Non-pigmented ciliary epithelial cell (primary cell): ENCODE measurements around the gene NLRC3.
"Not testable (repeated sequence)": the region's sequence is repeated elsewhere in the genome, so short reads cannot be mapped to it uniquely, and the experiment has no call there.

Experiments used
- DNase-seq: peaks from one replicate; pipeline ENCODE4 v3.0.0-alpha.2; 2010; ENCODE audit warnings: low read depth

NLRC3 gene, protein sequence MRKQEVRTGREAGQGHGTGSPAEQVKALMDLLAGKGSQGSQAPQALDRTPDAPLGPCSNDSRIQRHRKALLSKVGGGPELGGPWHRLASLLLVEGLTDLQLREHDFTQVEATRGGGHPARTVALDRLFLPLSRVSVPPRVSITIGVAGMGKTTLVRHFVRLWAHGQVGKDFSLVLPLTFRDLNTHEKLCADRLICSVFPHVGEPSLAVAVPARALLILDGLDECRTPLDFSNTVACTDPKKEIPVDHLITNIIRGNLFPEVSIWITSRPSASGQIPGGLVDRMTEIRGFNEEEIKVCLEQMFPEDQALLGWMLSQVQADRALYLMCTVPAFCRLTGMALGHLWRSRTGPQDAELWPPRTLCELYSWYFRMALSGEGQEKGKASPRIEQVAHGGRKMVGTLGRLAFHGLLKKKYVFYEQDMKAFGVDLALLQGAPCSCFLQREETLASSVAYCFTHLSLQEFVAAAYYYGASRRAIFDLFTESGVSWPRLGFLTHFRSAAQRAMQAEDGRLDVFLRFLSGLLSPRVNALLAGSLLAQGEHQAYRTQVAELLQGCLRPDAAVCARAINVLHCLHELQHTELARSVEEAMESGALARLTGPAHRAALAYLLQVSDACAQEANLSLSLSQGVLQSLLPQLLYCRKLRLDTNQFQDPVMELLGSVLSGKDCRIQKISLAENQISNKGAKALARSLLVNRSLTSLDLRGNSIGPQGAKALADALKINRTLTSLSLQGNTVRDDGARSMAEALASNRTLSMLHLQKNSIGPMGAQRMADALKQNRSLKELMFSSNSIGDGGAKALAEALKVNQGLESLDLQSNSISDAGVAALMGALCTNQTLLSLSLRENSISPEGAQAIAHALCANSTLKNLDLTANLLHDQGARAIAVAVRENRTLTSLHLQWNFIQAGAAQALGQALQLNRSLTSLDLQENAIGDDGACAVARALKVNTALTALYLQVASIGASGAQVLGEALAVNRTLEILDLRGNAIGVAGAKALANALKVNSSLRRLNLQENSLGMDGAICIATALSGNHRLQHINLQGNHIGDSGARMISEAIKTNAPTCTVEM

DNA sequence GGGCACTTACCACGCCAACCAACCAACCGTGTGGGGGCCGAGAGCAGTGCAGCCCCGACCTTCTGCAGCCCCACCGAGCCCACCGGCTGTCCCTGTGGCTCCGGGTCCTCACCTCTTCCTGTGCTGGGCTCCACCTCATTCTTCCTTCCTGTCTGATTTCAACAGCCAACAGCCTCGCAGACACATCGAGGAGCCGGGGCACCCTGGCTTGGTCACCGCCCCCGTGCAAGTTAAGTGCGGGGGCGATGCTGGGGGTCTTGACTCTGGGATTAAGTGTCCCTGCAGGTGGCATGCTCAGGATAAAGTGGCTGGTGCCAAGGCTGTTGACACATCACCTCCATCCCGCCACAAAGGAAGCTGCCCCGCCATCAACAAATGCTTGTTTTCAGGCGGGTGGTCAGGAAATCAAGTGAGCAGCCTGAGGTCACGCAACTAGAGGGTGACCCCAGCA lies at the start of gene NLRC3:
TSS of gene NLRC3 (minus strand) at position 102 of the 451 bp plus-strand sequence. CDS start 12,367 bp downstream, outside the sequence.
- DNase-seq: no peak

DNA sequence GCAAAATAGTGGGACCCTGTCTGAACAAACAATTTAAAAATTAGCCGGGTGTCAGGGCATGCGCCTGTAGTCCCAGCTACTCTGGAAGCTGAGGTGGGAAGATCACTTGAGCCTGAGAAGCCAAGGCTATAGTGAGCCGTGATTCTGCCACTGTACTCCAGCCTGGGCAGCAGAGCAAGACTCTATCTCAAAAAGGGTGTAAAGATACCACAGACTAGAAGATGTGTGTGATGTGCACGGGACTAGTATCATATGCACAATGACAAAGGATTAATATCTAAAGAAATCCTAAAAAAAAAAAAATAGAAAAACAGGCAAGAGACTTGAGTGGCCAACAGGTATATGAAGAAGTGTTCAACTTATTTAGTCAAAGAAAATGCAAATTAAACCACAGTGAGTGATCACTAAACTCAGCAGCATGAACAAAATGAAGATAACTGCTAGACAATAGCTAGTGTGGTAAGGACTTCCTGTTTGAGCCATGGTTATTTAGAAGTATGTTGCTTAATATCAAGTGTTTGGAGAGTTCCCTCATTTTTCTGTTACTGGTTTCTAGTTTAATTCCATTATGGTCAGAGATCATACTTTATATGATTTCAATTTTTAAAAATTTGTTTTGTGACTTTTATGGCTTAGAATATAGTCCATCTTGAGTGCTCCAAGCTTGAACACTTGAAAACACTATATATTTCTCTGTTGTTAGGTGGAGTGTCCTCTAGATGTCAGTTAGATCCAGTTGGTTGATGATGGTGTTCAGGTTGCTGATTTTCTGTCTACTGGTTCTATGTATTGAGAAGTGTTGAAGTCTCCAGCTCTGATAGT lies 48.9 kb upstream of the NLRC3 start:
- DNase-seq: no peak

DNA sequence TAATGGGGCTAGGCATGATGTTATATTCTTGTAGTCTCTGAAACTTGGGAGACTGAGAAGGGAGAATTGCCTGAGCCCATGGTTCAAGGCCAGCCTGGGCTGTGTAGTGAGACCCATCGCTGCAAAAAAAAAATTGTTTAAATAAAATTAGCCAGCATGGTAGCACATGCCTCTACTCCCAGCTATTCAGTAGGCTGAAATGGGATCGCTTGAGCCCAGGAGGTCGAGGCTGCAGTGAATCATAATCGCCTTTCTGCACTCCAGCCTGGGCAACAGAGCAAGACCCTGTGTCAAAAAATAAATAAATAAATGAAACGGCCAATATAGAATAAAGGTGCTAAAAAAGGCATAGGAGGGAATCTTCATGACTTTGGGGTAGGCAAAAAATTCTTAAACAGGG lies 48.1 kb upstream of the NLRC3 start:
- DNase-seq: no peak

DNA sequence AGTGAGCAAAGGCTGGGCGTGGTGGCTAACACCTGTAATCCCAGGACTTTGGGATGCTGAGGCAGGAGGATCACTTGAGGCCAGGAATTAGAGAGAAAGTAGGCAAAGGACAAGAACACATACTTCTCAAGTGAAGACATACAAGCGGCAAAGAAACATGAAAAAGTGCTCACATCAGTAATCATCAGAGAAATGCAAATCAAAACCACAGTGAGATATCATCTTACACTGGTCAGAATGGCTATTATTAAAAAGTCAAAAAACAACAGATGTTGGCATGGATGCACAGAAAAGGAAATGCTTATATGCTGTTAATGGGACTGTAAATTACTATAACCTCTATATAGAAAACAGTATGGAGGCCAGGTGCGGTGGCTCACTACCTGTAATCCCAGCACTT lies 46.4 kb upstream of the NLRC3 start:
- DNase-seq: no peak

DNA sequence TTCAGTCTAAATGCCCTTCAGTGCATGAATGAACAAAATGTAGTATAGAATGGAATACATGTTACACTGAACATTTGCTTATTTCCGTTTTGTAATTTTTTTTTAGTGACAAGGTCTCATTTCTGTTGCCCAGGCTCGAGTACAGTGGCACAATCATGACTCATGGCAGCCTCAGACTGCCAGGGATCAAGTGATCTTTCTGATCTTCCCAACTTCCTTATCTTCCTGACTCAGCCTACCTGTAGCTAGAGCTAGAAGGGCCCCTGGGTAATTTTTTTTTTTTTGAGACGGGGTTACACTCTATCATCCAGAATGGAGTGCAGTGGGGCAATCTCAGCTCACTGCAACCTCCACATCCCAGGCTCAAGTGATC lies 41.6 kb upstream of the NLRC3 start:
- DNase-seq: no peak

DNA sequence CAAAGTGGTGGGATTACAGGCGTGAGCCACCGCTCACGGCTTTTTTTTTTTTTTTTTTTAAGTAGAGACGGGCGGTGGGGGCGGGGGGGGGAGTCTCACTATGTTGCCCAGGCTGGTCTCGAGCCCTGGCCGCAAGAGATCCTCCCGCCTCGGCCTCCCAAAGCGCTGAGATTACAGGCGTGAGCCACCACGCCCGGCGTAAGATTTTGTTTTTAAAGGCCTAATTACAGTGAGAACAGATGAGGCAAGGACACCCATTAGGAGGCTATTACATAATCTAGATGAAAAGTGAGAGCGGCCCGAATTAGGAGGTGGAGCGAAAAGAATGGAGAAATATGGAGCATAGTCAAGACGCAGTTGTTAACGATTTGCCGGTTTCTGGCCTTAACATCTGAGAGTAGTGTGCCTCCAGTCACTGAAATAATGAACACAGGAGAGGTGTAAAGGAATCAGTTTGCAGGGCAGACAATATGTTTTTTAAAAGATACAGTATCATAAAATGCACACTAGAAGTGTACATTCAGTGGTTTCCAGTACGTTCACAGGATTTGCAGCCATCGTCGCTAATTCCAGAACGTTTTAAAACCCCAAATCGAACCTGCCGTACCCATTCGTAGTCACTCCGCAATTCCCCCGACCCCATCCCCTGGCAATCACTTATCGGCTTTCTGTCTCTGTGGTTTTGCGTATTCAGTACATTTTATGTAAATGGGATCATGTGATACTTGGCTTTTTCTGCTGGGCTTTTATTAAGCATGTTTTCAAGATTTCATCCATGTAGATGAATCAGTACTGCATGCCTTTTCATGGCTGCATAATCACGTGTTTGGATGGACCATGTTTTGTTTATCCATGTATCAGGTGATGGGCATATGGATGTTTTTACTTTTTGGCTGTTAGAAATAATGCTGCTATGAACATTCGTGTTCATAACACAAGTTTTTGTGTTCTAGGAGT lies 35.6 kb upstream of the NLRC3 start:
- no peak for DNase-seq

DNA sequence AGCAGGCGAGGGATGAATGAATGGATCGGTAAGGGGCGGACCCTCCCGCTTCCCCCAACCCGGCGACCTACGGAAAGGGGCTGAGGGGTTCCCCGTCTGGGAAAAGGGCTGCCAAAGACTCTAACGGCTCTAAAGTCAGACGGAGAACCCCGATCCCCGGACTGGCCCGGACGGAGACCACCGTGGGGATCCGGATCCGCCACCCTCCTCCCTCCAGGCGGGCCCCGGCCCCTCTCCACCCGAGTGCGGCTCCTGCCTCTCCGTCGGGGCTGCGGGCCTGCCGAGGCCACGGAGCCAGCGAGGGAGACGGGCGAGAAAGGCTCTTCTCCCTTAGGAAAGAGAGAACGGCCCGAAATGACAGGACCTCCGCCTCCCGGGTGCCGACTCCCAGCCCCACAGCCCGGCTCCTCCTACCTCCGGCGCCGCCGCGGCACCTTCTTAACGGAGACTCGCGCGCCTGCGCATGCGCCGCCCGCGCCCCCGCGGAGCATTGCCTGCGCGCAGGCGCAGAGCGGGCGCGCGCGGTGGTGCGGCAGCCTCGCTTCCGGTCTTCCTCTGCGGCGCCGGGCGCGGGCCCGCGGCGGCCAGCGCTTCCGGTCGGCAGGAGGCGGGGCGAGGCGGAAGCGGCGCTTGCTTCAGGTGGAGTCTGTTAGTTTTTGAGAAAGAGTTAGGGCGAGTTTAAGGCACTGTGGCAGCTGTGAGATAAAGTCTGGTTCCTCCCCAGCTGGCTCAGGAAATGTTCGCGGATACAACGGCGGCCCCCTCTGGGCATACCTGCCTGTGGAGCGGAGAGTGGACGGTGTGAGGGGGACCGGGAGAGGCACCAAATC lies 34.2 kb upstream of the NLRC3 start, which contains the start of gene SLX4:
TSS of gene SLX4 (minus strand) at position 461 of the 830 bp plus-strand sequence. CDS start 2,642 bp downstream, outside the sequence.
- peak; percentile 32 for DNase-seq

DNA sequence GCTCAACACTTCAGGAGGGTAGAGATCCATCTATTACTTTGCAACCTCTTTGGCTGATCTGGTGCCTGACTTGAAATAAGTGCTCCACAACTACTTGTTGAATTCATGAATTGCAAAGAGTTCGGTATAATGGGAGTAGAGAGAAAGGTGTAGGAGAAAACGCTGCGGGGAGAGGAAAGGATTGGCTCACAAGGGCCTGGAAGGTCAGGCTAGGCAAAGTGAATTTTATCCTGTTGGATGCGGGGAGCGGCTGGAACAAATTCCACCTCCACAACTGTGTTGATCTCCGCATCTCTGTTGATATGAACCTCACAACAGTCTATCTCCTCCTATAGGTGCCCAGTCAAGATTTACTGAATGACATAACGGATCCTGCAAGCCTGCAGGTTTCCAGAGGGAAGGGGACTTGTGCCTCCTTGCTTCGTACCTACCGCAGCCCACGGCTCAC lies 33.5 kb upstream of the NLRC3 start:
- no peak for DNase-seq

DNA sequence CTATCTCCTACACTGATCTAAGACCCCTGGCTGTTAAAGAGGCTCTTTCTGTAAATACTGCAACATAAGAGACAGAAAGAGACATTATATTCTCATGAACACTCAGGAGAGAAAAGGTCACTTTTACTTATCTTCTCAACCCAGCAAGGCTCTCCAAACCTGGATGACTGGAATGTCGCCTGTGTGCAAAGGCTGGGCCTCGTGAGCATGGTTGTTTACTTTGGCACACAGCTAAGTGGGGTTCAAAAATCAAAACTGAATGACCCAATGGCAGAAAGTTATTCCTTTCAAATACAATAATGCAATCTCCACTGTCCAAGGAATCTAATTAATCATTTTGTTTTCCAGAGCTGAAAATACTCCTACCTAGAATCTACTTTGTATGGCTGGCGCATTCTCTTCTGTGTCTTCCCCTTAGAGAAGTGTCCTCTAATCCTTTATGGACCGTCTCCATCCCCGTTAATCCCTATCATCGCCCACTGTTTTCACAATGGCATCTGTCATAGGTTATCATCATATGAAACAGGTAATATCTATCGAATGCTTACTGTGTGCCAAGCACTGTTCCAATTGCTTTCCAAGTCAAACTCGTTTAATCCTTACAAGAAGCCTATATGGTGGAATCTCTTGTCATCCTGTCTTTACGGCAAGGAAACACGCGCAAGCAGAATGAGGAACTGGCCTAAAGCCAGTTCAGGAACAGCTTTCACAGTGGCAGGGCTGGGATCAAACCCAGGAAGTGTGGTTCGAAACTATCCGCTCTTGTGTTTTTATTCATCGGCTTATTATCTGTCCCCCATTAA lies 32.9 kb upstream of the NLRC3 start:
- DNase-seq: no peak

DNA sequence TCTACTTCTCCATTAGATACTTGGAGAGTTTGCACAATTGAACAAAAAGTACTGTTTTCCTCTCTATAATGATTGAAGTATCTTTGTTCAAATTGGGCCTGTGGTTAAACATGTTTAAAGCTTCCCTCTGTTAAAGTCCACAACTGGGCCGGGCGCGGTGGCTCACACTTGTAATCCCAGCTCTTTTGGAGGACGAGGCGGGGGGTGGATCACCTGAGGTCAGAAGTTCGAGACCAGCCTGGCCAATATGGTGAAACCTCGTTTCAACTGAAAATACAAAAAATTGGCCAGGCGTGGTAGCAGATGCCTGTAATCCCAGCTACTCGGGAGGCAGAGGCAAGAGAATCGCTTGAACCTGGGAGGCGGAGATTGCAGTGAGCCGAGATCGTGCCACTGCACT lies 31.8 kb upstream of the NLRC3 start:
- not testable (repeated sequence) for DNase-seq

DNA sequence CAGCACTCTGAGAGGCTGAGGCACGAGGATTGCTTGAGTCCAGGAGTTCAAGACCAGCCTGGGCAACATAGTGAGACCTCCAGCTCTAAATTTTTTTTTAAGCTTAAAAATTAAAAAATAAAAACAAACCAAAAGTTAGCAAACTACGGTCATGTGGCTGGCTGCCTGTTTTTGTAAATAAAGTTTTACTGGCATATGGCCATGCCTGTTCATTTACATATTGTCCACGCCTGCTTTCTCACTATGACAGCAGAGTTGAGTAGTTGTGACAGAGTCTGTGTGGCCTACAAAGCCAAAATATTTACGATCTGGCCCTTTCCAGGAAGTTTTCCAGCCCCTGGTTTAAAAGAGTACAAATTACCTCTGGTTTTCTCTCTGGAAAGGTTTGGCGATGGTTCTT lies 30.9 kb upstream of the NLRC3 start:
- no peak for DNase-seq

DNA sequence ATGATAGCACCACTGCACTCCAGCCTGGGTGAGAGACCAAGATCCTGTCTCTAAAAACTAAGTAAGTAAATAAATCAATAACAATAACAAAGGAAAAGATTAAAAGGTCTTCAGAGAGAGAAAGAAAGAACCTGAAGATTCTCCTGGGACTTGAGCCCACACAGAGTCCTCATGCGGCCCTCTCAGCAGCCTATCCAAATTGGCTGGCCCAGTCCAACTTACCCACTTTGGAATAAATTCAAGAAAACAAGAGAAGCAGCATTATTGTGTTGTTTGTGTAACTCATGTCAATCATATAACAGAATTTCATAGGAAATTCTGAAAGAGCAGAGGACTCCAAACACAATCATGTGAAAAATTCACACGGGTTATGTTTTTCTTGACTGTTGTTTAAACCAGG lies 30.4 kb upstream of the NLRC3 start:
- no peak for DNase-seq

DNA sequence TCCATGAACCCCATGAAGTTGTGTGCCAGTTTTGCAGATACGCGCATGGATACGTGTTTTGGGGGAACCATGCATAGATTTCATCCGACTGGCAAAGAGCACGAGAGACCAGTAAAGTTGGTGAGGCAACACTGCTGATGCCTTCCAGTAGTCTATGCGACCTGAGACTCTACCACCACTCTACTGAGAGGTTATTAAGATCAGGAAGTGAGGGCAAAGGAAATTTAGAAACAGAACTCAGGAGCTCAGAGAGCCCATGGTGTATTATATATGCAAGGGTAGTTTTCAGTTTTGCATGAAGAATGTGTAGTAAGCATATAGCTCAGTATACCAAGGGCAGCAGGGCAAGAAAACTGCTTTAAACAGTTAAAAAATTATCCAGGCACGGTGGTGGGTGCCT lies 30.0 kb upstream of the NLRC3 start:
- no peak for DNase-seq

DNA sequence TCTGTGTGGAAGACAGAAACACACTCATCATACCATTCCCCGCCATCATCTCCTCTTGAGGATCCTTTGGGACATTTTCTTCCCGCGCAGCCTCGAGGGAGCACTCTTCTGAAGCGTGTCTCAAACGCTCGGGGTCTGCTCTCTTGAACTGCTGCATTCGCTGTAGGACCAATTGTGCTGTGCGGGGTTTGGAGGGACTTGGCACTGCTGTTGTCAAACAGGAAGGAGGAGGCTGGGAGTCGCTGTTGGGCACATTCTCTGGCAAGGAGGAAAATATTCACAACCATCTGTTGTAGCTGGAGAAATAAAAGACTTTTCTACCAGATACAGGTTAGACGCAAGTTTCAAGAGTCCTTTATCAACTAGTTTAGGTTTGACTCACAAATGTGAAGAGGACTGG lies 29.2 kb upstream of the NLRC3 start:
- DNase-seq: no peak

DNA sequence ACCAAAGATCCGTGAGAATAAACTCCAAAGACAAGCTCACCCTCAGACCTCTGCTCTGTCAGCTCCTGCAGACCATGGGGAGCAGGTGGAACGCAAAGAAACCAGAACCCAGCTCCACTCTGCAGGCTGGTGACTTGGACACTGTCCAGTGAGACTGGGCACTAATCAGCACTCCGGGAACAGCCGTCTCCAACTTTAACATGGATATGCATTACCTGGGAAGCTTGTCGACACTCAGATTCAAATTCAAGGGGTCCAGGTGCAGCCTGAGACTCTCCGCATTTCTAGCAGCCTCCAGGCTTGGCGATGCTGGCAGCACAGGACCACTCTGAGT lies 25.1 kb upstream of the NLRC3 start:
- DNase-seq: no peak

DNA sequence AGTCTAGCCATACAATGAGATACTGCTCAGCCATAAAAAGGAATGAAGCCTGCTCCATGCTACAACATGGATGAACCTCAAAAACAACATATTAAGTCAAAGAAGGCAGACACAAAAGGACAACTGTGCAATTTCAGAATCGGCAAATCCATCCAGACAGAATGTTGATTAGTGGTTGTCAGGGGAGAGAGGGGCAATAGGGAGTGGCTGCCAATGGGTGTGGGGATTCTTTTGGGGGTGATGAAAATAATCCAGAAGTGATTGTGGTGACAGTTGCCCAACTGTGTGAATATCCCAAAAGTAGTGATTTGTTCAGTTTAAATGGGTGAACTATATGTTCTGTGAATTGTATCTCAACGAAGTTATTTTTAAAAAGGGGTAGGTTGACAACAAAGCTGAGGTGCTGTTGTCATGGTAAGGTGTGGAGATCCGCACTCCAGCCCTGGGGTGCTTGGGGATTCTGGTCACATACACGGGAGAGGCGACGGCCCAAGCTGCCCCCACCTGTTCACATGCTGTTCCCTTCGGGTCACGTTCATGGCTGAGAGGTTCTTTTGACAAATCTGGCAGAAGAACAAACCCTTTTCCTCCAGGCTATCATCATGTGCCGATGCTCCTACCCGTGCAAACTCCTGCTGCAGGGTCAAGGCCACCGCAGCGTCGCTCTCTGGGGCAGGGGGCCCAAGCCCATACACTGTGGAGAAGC lies 24.6 kb upstream of the NLRC3 start:
- DNase-seq: no peak

DNA sequence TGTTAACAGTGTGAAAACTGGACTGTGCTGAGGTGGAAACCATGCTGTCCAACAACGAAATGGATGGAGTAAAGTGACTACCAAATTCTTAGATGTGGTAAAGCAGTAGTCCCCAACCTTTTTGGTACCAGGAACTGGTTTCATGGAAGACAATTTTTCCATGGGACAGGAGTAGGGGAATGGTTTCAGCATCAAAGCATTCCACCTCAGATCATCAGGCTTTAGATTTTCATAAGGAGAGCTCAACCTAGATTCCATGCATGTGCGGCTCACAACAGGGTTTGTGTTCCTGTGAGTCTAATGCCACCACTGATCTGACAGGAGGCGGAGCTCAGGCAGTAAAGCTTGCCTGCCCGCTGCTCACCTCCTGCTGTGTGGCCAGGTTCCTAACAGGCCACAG lies 22.7 kb upstream of the NLRC3 start:
- DNase-seq: no peak

DNA sequence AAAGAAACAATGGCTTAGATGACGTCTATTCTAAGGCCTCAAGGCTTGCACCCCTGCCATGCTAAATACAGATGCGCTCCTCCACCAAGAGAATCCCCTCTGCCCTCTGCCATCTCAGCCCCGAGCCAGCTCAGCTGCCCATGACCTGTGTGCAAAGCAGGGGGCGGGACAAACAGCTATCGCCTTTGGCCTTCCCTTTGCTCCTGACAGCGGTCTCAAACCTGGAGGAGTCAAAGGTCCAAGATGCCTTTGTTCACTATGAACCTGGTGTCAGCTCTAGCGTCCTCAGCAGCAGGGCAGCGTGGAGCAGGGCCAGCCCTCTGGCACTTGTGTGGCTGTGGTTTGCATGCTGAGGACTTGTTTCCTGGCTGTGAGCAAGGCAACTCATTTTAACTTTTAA lies 21.9 kb upstream of the NLRC3 start:
- no peak for DNase-seq
